ENCODE measurements around the gene TAOK1. TPM values are rescaled to one million over a fixed set of nuclear protein-coding genes. Genes with fewer than 3 reads are reported as not detected.

Gene TAOK1
- total RNA-seq, 1 experiment from 2014 or later, result 56.3 TPM

DNA sequence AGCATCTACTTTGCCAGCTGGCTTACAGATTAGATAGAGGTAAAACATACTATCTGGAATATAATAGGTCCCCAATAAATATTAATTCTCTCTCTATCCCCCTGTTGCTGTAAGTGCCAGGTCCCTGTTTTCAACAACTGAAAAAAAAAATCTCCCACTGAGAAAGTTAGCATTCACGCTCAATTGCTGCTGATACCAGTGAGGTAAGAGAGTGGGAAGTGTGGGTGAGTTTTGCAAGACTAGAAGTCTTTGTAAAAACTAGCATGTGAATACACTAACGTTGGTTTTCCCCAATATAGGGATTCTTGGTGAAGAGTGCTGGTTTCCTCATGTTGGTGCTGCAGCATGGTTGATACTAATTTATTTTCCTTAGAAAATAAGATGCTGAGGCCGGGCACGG is 11.7 kb upstream of the TAOK1 start:
- POLR2A ChIA-PET, result interaction anchor here (0.7 kb wide), 1 partner anchor 239 kb away, joined by 3 read pairs; no protein-coding TSS in a partner anchor

More for the DNA sequence above, 11.7 kb upstream of the TAOK1 start:
- intact Hi-C loops (cut with micrococcal nuclease), result loop anchor here (10.0 kb wide), 1 partner anchor 234 kb away; no protein-coding TSS in a partner anchor
- H3K9me3 ChIP-seq (ENCODE audit: control insufficient read depth in 1 of 2, insufficient read depth in 1 of 2, low read depth in 1 of 2, low read length in 2 of 2), result no peaks in the 10 kb centered on the region
- RAD21 ChIA-PET (ENCODE audit: low non-redundant PET in 1 of 2, low total read pairs in 2 of 2, uncharacterized antibody in 2 of 2, unreplicated experiment in 2 of 2), result no interaction called here
- H2AFZ ChIP-seq (ENCODE audit: low read depth, low read length, poor library complexity, severe bottlenecking), result no peak overlapping the region
- H3K4me3 ChIP-seq (replicated peaks in 1 of 2; ENCODE audit: low read depth in 1 of 2, low read length in 2 of 2), result no peak overlapping the region
- ATAC-seq (no peak), DNase-seq (ENCODE audit: low read depth, low spot score) (no peak)
- CTCF ChIA-PET, result interaction anchor here (1.6 kb wide), 1 partner anchor 17 kb away, joined by 3 read pairs; no protein-coding TSS in a partner anchor
- no peaks in the 10 kb centered on the region for H3K27me3 ChIP-seq (ENCODE audit: insufficient read depth, low read length)
- no TSS peak for BruUV-seq (replicated peaks)
- TF ChIP-seq, protein P1, sequence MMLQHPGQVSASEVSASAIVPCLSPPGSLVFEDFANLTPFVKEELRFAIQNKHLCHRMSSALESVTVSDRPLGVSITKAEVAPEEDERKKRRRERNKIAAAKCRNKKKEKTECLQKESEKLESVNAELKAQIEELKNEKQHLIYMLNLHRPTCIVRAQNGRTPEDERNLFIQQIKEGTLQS (IDR thresholded peaks at IDR 0.05), result no peak
- TF ChIP-seq ZNF274 (IDR thresholded peaks at IDR 0.05; ENCODE audit: low read depth, low read length), result no peak
- no peak for TF ChIP-seq SIN3A (IDR thresholded peaks at IDR 0.05; ENCODE audit: low read depth)
- TF ChIP-seq, protein P2, sequence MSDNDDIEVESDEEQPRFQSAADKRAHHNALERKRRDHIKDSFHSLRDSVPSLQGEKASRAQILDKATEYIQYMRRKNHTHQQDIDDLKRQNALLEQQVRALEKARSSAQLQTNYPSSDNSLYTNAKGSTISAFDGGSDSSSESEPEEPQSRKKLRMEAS (IDR thresholded peaks at IDR 0.05), result no peak
- no peak for TF ChIP-seq POLR2A (IDR thresholded peaks at IDR 0.05; ENCODE audit: borderline replicate concordance, extremely low read depth, insufficient read depth, insufficient read length)
- no peak for TF ChIP-seq TCF7L2 (IDR thresholded peaks at IDR 0.05; ENCODE audit: borderline replicate concordance, extremely low read depth, insufficient read depth, insufficient read length)
- no peak for TF ChIP-seq CBX3 (IDR thresholded peaks at IDR 0.05; ENCODE audit: low read depth)
- TF ChIP-seq, protein P3, sequence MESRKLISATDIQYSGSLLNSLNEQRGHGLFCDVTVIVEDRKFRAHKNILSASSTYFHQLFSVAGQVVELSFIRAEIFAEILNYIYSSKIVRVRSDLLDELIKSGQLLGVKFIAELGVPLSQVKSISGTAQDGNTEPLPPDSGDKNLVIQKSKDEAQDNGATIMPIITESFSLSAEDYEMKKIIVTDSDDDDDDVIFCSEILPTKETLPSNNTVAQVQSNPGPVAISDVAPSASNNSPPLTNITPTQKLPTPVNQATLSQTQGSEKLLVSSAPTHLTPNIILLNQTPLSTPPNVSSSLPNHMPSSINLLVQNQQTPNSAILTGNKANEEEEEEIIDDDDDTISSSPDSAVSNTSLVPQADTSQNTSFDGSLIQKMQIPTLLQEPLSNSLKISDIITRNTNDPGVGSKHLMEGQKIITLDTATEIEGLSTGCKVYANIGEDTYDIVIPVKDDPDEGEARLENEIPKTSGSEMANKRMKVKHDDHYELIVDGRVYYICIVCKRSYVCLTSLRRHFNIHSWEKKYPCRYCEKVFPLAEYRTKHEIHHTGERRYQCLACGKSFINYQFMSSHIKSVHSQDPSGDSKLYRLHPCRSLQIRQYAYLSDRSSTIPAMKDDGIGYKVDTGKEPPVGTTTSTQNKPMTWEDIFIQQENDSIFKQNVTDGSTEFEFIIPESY (IDR thresholded peaks at IDR 0.05; ENCODE audit: extremely low read depth, insufficient replicate concordance, low read length), result no peak
- no peak for TF ChIP-seq ELF1 (IDR thresholded peaks at IDR 0.05; ENCODE audit: borderline replicate concordance, low read depth)
- no peak for TF ChIP-seq SRF (IDR thresholded peaks at IDR 0.05; ENCODE audit: low read depth)
- no peak for TF ChIP-seq EGR1 (IDR thresholded peaks at IDR 0.05; ENCODE audit: low read depth)
- TF ChIP-seq SP1 (IDR thresholded peaks at IDR 0.05; ENCODE audit: low read depth), result no peak
- TF ChIP-seq, protein P4, sequence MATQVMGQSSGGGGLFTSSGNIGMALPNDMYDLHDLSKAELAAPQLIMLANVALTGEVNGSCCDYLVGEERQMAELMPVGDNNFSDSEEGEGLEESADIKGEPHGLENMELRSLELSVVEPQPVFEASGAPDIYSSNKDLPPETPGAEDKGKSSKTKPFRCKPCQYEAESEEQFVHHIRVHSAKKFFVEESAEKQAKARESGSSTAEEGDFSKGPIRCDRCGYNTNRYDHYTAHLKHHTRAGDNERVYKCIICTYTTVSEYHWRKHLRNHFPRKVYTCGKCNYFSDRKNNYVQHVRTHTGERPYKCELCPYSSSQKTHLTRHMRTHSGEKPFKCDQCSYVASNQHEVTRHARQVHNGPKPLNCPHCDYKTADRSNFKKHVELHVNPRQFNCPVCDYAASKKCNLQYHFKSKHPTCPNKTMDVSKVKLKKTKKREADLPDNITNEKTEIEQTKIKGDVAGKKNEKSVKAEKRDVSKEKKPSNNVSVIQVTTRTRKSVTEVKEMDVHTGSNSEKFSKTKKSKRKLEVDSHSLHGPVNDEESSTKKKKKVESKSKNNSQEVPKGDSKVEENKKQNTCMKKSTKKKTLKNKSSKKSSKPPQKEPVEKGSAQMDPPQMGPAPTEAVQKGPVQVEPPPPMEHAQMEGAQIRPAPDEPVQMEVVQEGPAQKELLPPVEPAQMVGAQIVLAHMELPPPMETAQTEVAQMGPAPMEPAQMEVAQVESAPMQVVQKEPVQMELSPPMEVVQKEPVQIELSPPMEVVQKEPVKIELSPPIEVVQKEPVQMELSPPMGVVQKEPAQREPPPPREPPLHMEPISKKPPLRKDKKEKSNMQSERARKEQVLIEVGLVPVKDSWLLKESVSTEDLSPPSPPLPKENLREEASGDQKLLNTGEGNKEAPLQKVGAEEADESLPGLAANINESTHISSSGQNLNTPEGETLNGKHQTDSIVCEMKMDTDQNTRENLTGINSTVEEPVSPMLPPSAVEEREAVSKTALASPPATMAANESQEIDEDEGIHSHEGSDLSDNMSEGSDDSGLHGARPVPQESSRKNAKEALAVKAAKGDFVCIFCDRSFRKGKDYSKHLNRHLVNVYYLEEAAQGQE (IDR thresholded peaks at IDR 0.05; ENCODE audit: low read depth), result no peak
- TF ChIP-seq RAD21 (IDR thresholded peaks at IDR 0.05; ENCODE audit: low read depth), result no peak
- TF ChIP-seq EZH2 (IDR thresholded peaks at IDR 0.05), result no peak
- no peak for TF ChIP-seq JUND (IDR thresholded peaks at IDR 0.05)
- TF ChIP-seq EZH2phosphoT487 (IDR thresholded peaks at IDR 0.05; ENCODE audit: borderline replicate concordance), result no peak
- TF ChIP-seq ZFX (IDR thresholded peaks at IDR 0.05), result no peak
- no peak for TF ChIP-seq CEBPB (IDR thresholded peaks at IDR 0.05; ENCODE audit: low read depth)
- no peak for TF ChIP-seq YY1 (IDR thresholded peaks at IDR 0.05; ENCODE audit: extremely low read depth, insufficient replicate concordance, low read depth, low read length)
- H4K20me1 ChIP-seq (ENCODE audit: insufficient read depth), result no peaks in the 10 kb centered on the region
- no peaks in the 10 kb centered on the region for H3K36me3 ChIP-seq (ENCODE audit: control insufficient read depth in 1 of 2, insufficient read depth in 2 of 2, low read length in 2 of 2)
- H3K9me2 ChIP-seq (ENCODE audit: insufficient read depth), result no peaks in the 10 kb centered on the region
- no peak overlapping the region for H3K27ac ChIP-seq (ENCODE audit: low read depth, low read length)
- H3K4me2 ChIP-seq (ENCODE audit: low read length), result no peak overlapping the region
- H3K79me2 ChIP-seq (ENCODE audit: insufficient read depth, low read length), result no peaks in the 10 kb centered on the region
- no peak overlapping the region for H3K9ac ChIP-seq (ENCODE audit: low read length)
- peaks cover 0 to 17% of the 10 kb centered on the region in 2 experiments; a peak in 2 of 4 replicates for H3K4me1 ChIP-seq (ENCODE audit: control insufficient read depth in 1 of 2, insufficient read depth in 2 of 2, low read length in 2 of 2)

All from HCT116 (cell line).